NOMO-1 treated with dmso at 0.1 percent for 144 hours (cell line): ENCODE measurements around the gene TOR1A.
"Not testable (repeated sequence)": the region's sequence is repeated elsewhere in the genome, so short reads cannot be mapped to it uniquely, and the experiment has no call there.

ENCODE experiments used
- DNase-seq: peaks from one replicate; lab custom pipeline; 2025; ENCODE audit not compliant: unreplicated experiment; lab: John Stamatoyannopoulos, UW

Gene TOR1A

DNA sequence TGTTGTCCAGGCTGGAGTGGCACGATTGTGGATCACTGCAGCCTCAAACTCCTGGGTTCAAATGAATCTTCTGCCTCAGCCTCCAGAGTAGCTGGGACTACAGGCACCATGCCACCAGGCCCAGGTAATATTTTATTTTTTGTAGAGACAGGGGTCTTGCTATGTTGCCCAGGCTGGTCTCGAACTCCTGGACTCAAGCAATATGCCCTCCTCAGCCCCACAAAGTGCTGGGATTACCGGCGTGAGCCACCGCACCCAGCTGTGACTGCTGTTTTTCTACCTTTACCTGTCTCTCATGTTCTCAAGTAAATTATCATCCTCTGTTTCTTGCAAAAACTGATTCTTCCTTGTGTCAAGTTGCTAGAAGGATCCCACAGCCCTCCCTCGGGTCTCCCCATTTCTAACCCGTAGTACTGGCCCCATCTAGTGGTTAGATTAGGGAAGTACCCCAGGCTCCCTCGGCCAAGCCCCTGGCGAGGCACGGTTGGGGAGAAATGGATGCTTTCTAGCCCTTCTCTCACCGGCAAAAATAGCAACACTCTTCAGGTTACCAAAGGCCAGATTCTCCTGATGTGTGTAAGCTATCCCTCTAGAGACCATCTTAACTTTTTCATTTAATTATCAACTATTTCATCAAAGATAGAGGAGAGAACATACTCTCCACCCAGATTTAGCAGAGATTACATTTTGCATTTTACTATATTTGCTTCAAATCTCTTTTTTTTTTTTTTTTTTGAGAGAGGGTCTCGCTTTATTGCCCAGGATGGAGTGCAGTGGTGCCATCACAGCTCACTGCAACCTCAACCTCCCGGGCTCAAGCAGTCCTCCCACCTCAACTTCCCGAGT lies 40.2 kb downstream of the TOR1A start:
- peak; percentile 51 for DNase-seq

DNA sequence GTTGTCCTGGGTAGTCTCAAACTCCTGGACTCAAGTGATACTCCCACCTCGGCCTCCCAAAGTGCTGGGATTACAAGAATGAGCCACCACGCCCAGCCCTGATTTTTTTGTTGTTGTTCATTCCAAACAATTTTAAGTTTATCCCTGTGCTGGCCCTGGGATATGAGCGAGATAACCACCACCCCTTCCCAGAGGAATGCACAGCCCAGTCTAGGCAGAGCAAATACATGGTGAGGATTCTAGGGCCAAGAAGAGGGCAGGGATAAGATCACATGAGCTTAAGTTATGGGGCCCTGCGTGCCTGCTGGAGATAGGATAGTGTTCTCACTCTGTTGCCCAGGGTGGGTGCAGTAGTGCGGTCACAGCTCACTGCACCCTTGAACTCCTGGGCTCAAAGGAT lies 42.0 kb downstream of the TOR1A start:
- DNase-seq, result no peak

DNA sequence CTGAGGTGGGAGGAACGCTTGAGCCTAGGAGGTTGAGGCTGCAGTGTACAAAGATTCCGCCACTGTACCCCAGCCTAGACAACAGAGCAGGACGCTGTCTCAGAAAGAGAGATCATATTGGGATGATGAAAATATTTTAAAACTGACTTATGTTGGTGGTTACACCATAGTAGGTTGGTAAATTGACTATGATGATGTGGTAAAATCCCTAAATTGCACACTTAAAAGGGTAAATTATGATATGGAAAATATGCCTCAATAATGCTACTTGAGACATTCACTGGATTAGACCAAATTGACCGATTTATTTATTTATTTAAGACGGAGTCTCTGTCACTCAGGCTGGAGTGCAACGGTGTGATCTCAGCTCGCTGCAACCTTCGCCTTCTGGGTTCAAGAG lies 42.8 kb downstream of the TOR1A start:
- DNase-seq, result no peak

DNA sequence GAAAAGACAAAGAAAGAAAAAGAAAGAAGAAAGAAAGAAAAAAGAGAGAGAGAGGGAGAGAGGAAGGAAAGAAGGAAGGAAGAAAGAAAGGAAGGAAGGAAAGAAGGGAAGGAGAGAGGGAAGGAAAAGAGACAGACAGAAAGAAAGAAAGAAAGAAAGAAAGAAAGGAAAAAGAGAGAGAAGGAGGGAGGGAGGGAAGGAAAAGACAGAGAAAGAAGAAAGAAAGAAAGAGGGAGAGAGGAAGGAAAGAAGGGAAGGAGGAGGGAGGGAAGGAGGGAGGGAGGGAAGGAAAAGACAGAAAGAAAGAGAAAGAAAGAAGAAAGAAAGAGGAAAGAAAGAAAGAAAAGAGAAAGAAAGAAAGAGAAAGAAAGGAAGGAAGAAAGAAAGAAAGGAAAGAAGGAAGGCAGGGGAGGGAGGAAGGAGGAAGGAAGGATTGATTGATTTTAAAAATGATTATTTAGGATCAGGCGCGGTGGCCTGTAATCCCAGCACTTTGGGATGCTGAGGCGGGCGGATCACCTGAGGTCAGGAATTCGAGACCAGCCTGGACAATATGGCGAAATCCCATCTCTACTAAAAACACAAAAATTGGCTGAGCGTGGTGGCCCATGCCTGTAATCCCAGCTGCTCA lies 44.3 kb downstream of the TOR1A start:
- no peak for DNase-seq

DNA sequence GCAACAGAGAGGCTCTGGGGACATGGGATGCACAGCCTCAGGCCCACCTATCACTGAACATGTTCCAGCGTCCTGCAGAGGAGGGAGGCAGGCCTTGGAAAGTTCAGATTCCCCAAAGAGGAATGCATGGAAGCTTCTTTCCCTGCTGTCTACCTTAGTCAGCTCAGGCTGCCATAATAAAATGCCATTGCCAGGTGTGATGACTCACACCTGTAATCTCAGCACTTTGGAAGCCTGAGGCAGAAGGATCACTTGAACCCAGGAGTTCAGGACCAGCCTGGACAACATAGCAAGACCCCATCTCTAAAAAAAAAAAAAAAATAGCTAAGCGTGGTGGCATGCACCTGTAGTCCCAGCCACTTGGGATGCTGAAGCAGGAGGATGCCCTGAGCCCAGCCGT lies 45.5 kb downstream of the TOR1A start:
- DNase-seq, result no peak

DNA sequence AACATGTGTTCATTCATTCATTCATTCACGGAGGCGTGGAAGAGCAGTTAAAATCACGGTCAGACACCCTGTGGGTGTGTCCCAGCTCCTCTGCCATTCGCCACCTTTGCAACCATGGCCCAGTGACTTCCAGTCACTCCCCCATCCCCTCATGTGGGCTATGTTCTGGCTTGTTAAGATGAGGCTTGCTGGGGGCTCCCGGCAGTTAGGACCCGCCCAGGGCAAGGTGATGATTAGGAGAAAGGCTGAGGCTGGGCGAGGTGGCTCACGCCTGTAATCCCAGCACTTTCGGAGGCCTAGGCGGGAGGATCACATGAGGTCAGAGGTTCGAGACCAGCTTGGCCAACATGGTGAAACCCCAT lies 46.2 kb downstream of the TOR1A start:
- no peak for DNase-seq

DNA sequence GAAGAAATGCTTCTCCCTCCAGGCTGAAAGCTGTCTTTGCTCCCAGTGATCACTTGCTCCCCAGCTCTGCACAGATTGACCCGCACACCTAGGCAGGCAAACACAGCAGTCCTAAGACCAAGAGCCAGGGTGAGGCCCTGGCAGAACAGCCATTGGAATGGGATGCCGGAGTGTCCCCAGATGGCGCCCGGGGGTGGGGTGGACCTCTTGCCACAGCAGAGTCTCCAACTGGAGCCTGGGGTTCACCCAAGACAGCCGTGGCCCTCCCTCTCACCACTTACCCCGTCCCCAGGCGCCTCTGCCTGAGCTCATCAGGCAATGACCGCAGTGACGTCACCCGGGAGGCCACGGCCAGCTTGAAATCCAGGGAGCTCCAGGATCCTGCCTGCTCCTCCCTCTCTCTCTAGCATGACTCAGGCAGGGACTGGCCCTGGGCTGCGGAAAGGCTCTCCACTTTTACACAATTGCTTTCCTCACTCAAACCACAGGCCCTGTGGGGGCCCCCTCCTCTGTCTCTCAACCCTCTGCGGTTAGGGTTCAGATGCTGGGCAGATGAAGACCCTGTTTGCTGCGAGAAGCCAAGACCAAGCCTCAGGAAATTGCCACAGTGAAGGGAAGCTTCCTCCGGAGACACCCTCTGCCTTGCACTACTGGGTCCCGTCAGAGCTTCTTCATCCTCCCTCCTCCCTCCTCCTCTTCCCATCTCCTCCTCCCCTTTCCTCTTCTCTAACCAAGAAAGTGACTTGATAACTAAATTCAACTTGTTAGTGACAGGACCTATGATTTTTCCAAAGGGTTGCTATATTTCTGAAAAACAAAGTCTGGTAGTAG lies 46.8 kb downstream of the TOR1A start:
- DNase-seq, result peak; percentile 98

DNA sequence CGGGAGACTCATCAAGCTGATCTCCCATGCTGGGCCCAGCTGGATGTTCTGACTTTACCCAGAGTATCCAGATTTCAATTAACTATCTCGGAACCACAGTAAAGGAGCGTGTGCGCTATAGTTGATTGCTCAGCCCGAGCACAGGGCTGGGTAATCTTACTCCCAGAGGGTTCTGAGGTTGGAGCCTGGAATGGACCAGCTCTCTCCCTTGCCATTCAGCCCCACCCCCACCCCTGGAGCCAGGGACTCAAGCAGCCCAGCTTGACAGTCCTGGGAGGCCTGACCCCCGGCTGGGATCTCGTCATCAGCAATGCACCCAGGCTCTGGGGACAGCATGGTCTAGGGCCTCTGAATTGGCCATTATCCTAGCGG lies 47.4 kb downstream of the TOR1A start:
- no peak for DNase-seq

DNA sequence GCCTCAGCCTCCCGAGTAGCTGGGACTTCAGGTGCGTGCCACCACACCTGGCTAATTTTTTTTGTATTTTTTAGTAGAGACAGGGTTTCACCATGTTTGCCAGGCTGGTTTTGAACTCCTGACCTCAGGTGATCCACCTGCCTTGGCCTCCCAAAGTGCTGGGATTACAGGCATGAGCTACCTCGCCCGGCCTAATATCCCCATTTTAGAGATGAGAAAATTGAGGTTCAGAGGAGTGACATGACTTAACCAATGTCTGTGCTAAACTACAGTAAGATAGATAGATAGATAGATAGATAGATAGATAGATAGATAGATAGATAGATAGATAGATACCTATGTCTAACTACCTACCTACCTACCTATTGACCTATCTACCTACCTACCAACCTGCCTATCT lies 47.8 kb downstream of the TOR1A start:
- DNase-seq, result not testable (repeated sequence)

DNA sequence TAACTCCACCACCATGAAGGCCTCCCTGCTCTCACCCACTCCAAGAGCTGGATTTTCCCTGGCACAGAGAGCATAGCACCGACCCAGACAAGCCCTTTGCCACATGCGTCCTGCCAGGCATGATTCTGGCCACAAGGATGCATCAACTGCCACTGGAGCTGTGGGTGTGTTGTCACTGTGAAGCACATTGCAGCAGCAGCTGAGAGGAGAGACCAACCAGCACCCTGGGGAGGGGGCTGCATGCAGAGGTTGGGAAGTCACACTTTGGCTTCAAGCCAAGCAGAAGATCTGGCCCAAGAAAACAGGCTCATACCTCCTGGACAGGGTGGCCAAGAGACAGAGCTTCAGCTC lies 48.5 kb downstream of the TOR1A start:
- DNase-seq, result no peak

DNA sequence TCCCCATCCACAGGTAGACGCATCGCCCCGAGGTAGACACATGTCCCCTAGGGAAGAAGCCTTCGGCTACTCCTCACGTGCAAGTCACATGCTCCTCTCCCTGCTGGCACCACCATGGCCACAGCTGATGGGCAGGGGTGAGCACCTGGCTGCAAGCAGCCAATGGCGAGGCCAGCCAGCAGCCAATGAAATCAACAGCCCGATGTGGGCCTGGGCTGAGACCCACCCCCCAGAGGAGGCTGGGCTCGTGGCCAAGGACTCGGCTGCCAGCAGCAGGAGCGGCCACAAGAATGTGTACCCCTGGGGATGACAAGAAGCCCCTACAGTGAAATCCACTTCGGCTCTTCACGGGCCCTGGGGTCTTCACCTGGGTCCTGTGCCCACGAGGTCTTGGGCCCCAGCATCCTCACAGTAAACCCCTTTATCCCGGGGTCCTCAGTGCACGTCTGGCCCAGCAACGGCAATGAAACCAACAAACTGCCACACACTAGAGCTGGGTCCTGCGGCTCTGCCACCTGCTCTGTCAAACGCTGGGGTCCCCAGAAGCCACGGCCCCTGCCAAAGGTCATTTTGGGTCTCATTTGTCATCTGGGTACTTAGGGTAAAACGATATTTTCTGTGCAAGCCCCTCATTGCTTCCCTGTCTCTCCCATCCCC lies 49.0 kb downstream of the TOR1A start:
- DNase-seq, result no peak

DNA sequence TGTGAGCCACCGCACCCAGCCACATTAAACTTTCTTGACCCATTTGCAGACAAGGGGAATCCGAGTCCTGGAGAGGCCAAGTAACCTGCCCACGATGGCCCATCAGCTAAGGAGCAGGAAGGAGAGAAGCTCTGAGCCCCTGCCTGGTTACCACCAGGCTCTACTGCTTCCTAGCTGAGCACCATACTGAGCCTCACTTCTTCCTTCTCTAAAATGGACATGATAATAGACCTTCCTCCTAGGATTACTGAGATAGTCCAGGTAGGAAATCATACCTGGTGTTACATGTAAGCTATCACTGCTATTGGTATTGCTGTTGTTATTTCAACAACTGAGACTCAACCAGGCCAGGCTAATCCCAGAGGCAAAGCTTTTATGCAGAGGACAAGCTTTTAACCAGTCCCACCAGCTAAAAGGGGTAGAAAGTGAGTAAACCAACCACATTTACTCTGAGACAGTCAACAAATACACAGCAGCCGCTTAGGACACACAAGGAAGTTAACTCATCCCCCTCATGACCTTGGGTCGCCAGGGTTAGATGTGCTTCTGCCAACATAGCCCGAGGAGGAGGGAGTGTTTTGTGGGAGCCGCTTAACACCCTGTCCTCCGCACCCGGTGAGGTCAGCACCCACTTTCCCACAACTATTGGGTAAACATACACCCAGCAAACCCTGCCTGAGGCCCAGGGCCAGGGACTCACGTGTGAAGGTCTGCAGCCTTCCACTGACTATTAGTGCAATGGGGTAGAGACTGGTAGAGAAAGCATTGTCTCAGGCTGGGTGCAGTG lies 50.5 kb downstream of the TOR1A start:
- peak; percentile 14 for DNase-seq

DNA sequence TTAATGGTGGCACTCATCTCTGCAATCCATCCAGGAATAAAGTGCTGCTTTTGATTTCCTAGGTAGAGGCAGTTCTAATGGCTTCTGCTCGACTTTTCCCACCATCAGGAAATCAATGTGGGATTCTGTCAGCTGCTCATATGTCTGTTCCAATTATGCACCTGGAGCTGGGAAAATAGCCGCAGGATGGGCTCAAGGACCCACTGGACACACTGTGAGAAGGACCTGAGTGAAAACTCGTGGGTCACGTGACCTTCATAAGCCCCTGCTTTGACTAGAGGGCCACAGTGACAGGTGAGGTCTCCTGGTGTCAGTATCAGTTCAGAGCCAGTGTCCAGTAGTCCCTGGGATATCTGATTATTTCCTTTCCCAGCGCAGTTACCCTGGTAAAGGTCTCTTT lies 53.2 kb downstream of the TOR1A start:
- no peak for DNase-seq

DNA sequence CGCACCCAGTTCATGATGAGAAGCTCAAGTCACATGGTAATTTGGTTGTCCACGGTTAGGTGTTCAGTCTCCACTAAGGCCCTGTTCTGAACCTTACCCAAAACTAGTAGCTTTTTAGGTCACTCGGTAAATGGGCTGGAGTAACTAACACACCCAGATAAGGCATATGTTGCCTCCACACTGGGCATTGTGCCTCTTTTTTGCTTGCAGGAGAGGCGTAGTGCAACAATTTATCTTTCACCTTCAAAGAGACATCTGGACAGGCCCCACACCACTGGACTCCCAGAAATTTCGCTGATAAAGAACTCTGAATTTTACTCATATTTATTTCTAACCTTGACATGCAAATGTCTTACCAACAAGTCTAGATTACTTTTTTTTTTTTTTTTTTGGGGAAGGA lies 54.3 kb downstream of the TOR1A start:
- no peak for DNase-seq

DNA sequence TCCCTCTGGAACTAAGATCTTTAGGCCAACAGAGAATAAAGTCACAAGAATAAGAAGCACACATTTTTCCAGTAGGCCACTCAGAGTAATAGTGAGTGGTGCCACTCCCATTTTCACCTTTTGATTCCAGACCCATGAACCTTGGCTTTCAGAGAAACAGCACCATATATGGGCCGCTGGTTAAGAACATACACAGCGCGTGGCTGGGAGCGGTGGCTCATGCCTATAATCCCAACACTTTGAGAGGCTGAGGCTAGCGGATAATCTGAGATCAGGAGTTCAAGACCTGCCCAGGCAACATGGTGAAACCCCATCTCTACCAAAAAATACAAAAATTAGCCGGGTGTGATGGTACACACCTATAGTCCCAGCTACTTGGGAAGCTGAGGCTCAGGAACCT lies 55.5 kb downstream of the TOR1A start:
- DNase-seq, result no peak

DNA sequence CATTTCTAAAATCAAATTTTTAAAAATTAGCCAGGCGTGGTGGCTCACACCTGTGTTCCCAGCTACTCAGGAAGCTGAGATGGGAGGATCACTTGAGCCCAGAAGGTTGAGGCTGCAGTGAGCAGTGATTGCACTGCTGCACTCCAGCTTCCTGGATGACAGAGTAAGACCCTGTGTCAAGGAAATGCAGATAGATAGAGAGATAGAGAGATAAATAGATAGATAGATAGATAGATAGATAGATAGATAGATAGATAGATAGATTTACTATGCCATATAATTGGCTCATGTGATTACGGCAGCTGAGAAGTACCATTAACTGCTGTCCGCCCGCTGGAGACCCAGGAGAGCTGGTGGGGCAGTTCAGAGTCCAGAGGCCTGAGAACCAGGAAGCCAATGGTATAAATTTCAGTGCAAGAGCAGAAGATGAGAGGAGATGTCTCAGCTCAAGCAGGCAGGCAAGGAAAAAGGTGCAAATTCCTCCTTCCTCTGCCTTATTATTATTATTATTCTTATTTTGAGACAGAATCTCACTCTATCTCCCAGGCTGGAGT lies 58.1 kb downstream of the TOR1A start:
- DNase-seq, result no peak

DNA sequence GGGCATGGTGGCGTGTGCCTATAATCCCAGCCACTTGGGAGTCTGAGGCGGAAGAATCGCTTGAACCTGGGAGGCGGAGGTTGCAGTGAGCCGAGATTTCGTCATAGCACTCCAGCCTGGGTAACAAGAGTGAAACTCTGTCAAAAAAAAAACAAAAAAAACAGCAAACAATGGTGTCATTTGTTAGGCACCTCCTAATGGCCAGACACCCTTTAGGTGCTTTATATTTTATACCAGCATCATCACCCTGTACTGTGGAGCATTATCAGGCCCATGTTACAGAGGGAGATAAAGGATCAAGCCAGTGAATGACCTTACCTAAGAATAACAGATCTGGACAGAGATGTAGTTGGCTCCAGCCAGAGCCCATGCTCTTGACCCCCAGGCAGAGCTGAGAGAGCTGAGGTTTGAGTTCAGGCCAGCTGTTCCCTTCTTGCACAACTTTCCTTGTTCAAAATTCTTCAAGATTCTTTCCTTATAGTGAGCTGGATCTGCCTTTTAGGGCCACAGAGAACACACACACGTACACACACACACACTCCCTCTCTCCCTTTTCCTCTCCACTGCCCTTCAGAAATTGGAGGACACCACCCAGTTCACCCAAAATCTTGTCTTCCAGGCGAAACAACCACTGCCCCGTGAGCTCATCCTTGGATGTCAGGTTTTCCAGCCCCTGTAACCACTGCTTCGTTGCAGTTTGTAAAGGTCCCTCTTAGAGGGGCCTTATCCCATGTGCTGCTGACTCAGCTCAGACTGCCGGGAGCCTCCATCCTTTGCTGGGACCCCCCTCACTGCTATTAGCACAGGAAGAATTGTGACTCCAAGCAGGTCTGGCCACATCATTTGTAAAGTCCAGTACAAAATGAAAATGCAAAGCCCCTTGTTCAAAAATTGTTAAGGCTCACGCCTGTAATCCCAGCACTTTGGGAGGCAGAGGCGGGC lies 60.7 kb downstream of the TOR1A start:
- peak; percentile 22 for DNase-seq
